Measurements from ENCODE around the gene ACTR3C.

DNA sequence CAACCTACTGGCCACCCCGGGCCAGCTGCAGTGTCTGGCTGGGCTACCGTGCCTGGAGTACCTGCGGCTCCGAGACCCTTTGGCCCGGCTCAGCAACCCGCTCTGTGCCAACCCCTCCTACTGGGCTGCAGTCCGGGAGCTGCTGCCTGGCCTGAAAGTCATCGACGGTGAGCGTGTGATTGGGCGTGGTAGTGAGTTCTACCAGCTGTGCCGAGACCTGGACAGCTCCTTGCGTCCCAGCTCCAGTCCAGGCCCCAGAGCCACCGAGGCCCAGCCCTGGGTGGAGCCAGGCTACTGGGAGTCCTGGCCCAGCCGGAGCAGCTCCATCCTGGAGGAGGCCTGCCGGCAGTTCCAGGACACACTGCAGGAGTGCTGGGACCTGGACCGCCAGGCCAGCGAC, 13.8 kb upstream of the ACTR3C start:
- TF ChIP-seq POLR2A (IDR thresholded peaks at IDR 0.05), result no peak
- no peak for TF ChIP-seq CTCF (IDR thresholded peaks at IDR 0.05)

Measured in stomach (tissue), 4 donors.